ENCODE results near the gene CPA2. TPM values are rescaled to one million over a fixed set of nuclear protein-coding genes. Genes with fewer than 3 reads are reported as not detected.

The CPA2 gene
- total RNA-seq, 1 donor from 2014 or later = 0.54 TPM

DNA sequence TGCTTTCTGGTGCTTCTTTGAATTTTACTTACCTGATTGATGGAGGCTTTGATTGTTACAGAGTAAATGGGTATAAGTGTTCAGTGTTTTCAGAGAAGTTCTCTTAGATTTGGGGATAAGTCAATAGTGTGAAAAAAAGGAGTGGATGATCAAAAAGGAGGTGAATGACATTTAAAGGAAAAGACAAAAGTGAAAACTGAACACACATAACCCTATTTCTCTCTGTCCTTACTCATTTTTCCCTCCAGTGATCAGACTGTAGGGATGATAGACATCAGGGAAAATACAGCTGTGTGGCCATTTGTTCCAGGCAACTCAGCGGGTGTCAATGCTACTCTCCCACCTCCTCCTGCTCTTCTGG is 278 bp downstream of the CPA2 start:
- Mint-ChIP-seq H3K4me3 (no peak overlapping the region), H3K36me3 (no peaks in the 10 kb centered on the region), H3K9me3 (no peaks in the 10 kb centered on the region), H3K27ac (no peak overlapping the region), H3K27me3 (ENCODE audit: low read depth) (no peaks in the 10 kb centered on the region), H3K4me1 (peaks cover 41% of the 10 kb centered on the region)
- TF ChIP-seq, protein P1, sequence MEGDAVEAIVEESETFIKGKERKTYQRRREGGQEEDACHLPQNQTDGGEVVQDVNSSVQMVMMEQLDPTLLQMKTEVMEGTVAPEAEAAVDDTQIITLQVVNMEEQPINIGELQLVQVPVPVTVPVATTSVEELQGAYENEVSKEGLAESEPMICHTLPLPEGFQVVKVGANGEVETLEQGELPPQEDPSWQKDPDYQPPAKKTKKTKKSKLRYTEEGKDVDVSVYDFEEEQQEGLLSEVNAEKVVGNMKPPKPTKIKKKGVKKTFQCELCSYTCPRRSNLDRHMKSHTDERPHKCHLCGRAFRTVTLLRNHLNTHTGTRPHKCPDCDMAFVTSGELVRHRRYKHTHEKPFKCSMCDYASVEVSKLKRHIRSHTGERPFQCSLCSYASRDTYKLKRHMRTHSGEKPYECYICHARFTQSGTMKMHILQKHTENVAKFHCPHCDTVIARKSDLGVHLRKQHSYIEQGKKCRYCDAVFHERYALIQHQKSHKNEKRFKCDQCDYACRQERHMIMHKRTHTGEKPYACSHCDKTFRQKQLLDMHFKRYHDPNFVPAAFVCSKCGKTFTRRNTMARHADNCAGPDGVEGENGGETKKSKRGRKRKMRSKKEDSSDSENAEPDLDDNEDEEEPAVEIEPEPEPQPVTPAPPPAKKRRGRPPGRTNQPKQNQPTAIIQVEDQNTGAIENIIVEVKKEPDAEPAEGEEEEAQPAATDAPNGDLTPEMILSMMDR (IDR thresholded peaks at IDR 0.05; ENCODE audit: unreplicated experiment) = no peak
- no peak for DNase-seq (ENCODE audit: low spot score in 2 of 2, unreplicated experiment in 2 of 2)

DNA sequence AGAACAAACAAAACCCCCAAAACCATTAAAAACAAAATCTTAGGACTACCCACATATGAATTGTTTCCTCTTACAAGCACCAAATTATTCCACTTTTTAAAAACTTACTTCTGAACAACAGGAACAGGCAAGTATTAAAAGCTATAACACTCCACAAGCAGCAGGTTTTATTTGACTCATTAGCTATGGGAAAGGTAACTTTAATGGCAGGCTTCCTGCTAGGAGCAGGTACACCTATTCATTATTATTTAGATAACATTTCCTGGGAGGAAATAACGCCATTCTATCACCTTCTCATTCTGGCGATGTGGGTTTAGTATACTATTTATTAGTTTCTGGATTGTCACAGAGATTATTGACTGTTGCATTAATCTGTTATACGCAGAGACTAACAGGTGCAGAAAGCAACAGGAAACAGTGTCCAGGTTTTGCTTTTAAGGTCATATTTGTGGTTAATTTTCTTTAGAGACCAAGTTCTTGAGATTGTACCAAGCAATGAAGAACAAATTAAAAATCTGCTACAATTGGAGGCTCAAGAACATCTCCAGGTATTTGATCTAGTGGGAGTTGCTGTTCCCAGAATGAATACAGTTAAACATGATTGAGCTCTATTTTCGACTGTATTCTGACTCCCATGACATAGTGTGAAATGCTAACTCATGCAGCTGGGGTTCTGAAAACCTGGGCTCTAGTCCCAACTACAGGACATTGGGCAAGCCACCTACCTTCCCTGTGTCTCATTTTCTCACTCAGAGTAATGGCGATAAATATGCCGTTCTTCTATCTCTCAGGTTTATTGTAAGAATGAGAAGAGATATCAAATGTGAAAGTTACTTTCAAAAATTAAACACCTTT is 2.0 kb downstream of the CPA2 start:
- no peak for DNase-seq (ENCODE audit: low spot score in 2 of 2, unreplicated experiment in 2 of 2)
- Mint-ChIP-seq H3K4me3 (no peak overlapping the region), H3K27ac (no peak overlapping the region), H3K4me1 (peaks cover 44% of the 10 kb centered on the region), H3K9me3 (no peaks in the 10 kb centered on the region), H3K36me3 (no peaks in the 10 kb centered on the region), H3K27me3 (ENCODE audit: low read depth) (no peaks in the 10 kb centered on the region)
- TF ChIP-seq, protein P1 (IDR thresholded peaks at IDR 0.05; ENCODE audit: unreplicated experiment) = no peak

DNA sequence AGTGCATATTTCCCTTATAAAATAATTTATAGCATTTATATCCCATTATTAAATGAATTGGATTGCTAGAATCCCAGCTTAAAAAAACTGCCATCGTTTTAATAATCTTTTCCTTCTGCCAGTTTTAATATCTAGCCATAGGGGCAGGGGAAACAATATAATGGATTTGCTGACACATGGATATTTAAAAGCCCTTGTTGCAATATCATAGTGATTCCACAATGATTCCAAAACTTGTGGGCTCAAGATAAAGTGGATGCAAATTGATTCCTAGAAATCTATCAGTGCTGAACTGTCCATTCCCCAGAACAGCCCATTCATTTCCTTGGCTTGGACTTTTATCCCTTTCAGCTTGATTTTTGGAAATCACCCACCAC is 2.6 kb downstream of the CPA2 start:
- Mint-ChIP-seq H3K4me1 (peaks cover 44% of the 10 kb centered on the region), H3K9me3 (no peaks in the 10 kb centered on the region), H3K27me3 (ENCODE audit: low read depth) (no peaks in the 10 kb centered on the region), H3K27ac (no peak overlapping the region), H3K4me3 (no peak overlapping the region), H3K36me3 (no peaks in the 10 kb centered on the region)
- DNase-seq (ENCODE audit: low spot score in 2 of 2, unreplicated experiment in 2 of 2) = no peak
- TF ChIP-seq, protein P1 (IDR thresholded peaks at IDR 0.05; ENCODE audit: unreplicated experiment) = no peak

GRCh38 chr7:130270947-130271800 is 4.5 kb downstream of the CPA2 start:
- no peak overlapping the region for H3K4me3 Mint-ChIP-seq
- TF ChIP-seq, protein P1 (IDR thresholded peaks at IDR 0.05; ENCODE audit: unreplicated experiment) = no peak
- no peak for DNase-seq (ENCODE audit: low spot score in 2 of 2, unreplicated experiment in 2 of 2)
- H3K36me3 Mint-ChIP-seq = no peaks in the 10 kb centered on the region
- no peaks in the 10 kb centered on the region for H3K27me3 Mint-ChIP-seq (ENCODE audit: low read depth)
- peak overlapping the region; percentile 91 for H3K27ac Mint-ChIP-seq
- H3K4me1 Mint-ChIP-seq = peaks cover 53% of the 10 kb centered on the region
- no peaks in the 10 kb centered on the region for H3K9me3 Mint-ChIP-seq

DNA sequence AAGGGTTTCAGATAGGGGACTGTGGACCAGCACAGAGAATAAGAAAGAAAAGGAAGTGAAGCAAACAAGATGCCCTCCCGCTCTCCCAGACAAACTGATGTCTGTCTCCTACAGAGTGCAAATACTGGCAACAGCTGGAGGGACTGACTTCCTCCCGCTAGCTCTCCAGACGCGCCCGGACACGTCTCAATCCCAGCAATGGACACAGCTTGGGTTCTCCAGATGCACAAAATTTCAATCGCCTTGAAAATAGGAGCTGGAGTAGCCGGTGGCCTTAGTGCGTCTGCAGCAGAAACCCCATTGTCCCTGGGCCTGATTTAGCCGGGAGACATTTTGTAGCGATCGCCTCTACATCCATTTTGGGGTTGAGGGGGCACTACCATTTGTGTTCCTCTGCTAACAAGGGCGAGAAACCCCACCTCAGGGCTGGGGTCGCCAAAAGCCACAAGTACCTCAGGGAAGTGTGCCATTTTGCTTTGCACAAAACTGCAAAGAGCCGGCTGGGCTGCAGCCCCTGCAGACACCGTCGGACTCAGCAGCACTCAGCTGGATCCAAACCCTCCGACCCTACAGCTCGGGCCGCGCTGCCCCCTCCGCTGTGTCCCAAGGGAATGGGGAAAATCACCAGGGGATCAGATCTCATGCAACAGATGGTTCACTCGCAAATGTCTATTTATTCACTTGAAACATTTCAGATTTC is 5.9 kb downstream of the CPA2 start:
- peaks cover 66% of the 10 kb centered on the region for H3K4me1 Mint-ChIP-seq

More for the DNA sequence above, 5.9 kb downstream of the CPA2 start:
- Mint-ChIP-seq H3K36me3 (no peaks in the 10 kb centered on the region), H3K27ac (peak overlapping the region; percentile 91), H3K9me3 (no peaks in the 10 kb centered on the region), H3K27me3 (ENCODE audit: low read depth) (no peaks in the 10 kb centered on the region), H3K4me3 (no peak overlapping the region)
- DNase-seq (ENCODE audit: low spot score in 2 of 2, unreplicated experiment in 2 of 2) = peak in 1 of 2 experiments; percentile 43
- TF ChIP-seq, protein P1 (IDR thresholded peaks at IDR 0.05; ENCODE audit: unreplicated experiment) = no peak
